A549 treated with CpdA at 1 μM for 4 hours (cell line): ENCODE results near the gene ZXDC. TPM values are rescaled to one million over a fixed set of nuclear protein-coding genes. Genes with fewer than 3 reads are reported as not detected.

Experiments used
- total RNA-seq: library from RNA; stranded (reverse); fragments of 200-300 nt; extraction: Qiagen RNA extraction; gene quantifications from 5 replicates; pipeline ENCODE4 v1.2.3, GENCODE V29; 2022; ENCODE audit warnings: low read depth

The ZXDC gene
- 6.6 to 9.0 TPM (median 7.8 TPM) in 5 replicates for total RNA-seq

GRCh38 chr3:126475413-126476114 is at the start of gene ZXDC:
ZXDC (minus strand) TSS chr3:126475891; CDS start chr3:126475865, 26 bp downstream.

GRCh38 chr3:126523745-126524428 is 48.2 kb upstream of the ZXDC start, which contains the start of gene CHST13:
CHST13 (plus strand) TSS chr3:126524155; CDS start chr3:126524333, 178 bp downstream.

GRCh38 chr3:126517291-126517951 is 41.7 kb upstream of the ZXDC start, which contains the start of gene UROC1:
UROC1 (minus strand) TSS chr3:126517773; CDS start chr3:126517719, 54 bp downstream.

GRCh38 chr3:126394179-126394976 is 81.3 kb downstream of the ZXDC start, which contains the start of gene CFAP100:
CFAP100 (plus strand) TSS chr3:126394909; CDS start chr3:126396001, 1,092 bp downstream.

Other genes starting within 250 kb of the ZXDC start
- gene KLF15, start 118.5 kb downstream of the ZXDC start, total RNA-seq, result 0.02 to 0.12 TPM (median 0.07 TPM) in 4 of 5 replicates, not detected in the other
- gene CFAP100, start 81.0 kb downstream of the ZXDC start, total RNA-seq, result not detected in 5 replicates
- not detected in 5 replicates for gene UROC1, start 41.9 kb upstream of the ZXDC start, total RNA-seq
- gene CHST13, start 48.3 kb upstream of the ZXDC start, total RNA-seq, result 0.36 to 1.1 TPM (median 0.98 TPM) in 5 replicates
- gene C3orf22, start 83.0 kb upstream of the ZXDC start, total RNA-seq, result not detected in 5 replicates
- gene TXNRD3, start 179.2 kb upstream of the ZXDC start, total RNA-seq, result 5.0 to 8.7 TPM (median 6.9 TPM) in 5 replicates
- gene CHCHD6, start 228.3 kb upstream of the ZXDC start, total RNA-seq, result 16.2 to 19.6 TPM (median 18.1 TPM) in 5 replicates